Ishikawa (cell line): ENCODE results near the gene ZRANB2.

Experiments used
- CEBPB ChIP-seq: IDR thresholded peaks from 2 replicates; pipeline ENCODE4 v1.6.1; 2012
- ZBTB7A ChIP-seq: IDR thresholded peaks from 2 replicates; pipeline ENCODE4 v1.6.1; 2012; ENCODE audit warnings: low read depth
- TF ChIP-seq, protein P1 (sequence below): IDR thresholded peaks from 2 replicates; pipeline ENCODE4 v1.6.1; 2012
- TF ChIP-seq, protein P2 (sequence below): IDR thresholded peaks from 2 replicates; pipeline ENCODE4 v1.6.1; 2012; ENCODE audit warnings: low read depth, mild to moderate bottlenecking

DNA sequence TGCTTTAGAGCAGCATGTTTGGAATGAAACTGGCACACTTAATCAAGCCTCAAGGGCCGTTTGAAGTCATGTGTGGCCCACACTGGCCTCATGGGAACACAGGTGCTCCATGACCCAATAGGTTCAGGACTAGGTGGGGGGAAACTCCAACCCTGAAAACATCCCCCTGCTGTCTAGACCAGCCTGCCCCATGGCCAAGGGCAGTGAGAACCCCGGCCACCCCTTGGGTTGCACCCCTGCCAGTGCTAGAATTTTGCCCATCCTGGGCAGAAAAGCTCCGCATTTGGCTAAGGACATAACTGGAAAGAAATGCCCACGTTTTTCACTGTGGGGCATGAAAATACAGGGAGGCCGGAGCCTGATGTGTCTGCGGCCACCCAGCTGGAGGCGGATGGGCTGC lies 27.1 kb downstream of the ZRANB2 start:
- TF ChIP-seq, protein P1, sequence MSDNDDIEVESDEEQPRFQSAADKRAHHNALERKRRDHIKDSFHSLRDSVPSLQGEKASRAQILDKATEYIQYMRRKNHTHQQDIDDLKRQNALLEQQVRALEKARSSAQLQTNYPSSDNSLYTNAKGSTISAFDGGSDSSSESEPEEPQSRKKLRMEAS, result no peak
- TF ChIP-seq ZBTB7A, result no peak
- TF ChIP-seq, protein P2, sequence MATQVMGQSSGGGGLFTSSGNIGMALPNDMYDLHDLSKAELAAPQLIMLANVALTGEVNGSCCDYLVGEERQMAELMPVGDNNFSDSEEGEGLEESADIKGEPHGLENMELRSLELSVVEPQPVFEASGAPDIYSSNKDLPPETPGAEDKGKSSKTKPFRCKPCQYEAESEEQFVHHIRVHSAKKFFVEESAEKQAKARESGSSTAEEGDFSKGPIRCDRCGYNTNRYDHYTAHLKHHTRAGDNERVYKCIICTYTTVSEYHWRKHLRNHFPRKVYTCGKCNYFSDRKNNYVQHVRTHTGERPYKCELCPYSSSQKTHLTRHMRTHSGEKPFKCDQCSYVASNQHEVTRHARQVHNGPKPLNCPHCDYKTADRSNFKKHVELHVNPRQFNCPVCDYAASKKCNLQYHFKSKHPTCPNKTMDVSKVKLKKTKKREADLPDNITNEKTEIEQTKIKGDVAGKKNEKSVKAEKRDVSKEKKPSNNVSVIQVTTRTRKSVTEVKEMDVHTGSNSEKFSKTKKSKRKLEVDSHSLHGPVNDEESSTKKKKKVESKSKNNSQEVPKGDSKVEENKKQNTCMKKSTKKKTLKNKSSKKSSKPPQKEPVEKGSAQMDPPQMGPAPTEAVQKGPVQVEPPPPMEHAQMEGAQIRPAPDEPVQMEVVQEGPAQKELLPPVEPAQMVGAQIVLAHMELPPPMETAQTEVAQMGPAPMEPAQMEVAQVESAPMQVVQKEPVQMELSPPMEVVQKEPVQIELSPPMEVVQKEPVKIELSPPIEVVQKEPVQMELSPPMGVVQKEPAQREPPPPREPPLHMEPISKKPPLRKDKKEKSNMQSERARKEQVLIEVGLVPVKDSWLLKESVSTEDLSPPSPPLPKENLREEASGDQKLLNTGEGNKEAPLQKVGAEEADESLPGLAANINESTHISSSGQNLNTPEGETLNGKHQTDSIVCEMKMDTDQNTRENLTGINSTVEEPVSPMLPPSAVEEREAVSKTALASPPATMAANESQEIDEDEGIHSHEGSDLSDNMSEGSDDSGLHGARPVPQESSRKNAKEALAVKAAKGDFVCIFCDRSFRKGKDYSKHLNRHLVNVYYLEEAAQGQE, result no peak
- TF ChIP-seq CEBPB, result no peak
